ENCODE measurements around the gene EP400. TPM values are rescaled to one million over a fixed set of nuclear protein-coding genes. Genes with fewer than 3 reads are reported as not detected.
A peak's percentile ranks its signal among the peaks of the same experiment; 100 is the strongest.

Gene EP400
- total RNA-seq, 8 experiments from 2014 or later: 7.7 to 44.8 (median 17.2) TPM

- in situ Hi-C loops (cut with MboI; ENCODE audit: low pct_unique_long_range_greater_than_20kb in 2 of 9, low sequenced_read_pairs in 9 of 9, unreplicated experiment in 9 of 9): no loop called here
- no peak for ATAC-seq (replicated peaks in 6 of 8)
- Histone ChIP-seq H3K27ac (no peak overlapping the region), H3K4me3 (no peak overlapping the region), H3K4me1 (replicated peaks in 1 of 2) (no peaks in the 10 kb centered on the region)
- WGBS, 10 experiments: 20 to 94% (median 83%) methylated on average over 1 to 9 of the region's 10 CpGs; no CpG with 5 or more reads in 3 of the 10 experiments
These were observed 113.7 kb downstream of the EP400 start for GRCh38 chr12:132063491-132063890.

GRCh38 chr12:132064631-132065030, 114.9 kb downstream of the EP400 start:
- Histone ChIP-seq H3K4me1 (replicated peaks in 1 of 2) (no peaks in the 10 kb centered on the region), H3K27ac (no peak overlapping the region), H3K4me3 (no peak overlapping the region)
- in situ Hi-C loops (cut with MboI; ENCODE audit: low pct_unique_long_range_greater_than_20kb in 2 of 9, low sequenced_read_pairs in 9 of 9, unreplicated experiment in 9 of 9): no loop called here
- WGBS, 10 experiments: 93 to 100% (median 93%) methylated on average over 2 to 3 of the region's 19 CpGs; no CpG with 5 or more reads in 7 of the 10 experiments
- ATAC-seq (replicated peaks in 6 of 8): no peak

- WGBS, 10 experiments: 100% methylated on average over 4 of the region's 10 CpGs; no CpG with 5 or more reads in 9 of the 10 experiments
These were observed 115.5 kb downstream of the EP400 start for GRCh38 chr12:132065203-132065602.

GRCh38 chr12:132065609-132066344, 116.0 kb downstream of the EP400 start:
- no peak overlapping the region for H3K4me3 ChIP-seq
- in situ Hi-C loops (cut with MboI; ENCODE audit: low pct_unique_long_range_greater_than_20kb in 2 of 9, low sequenced_read_pairs in 9 of 9, unreplicated experiment in 9 of 9): no loop called here
- ATAC-seq (replicated peaks in 6 of 8): no peak
- H3K4me1 ChIP-seq (replicated peaks in 1 of 2): no peaks in the 10 kb centered on the region
- no peak overlapping the region for H3K27ac ChIP-seq
- WGBS, 10 experiments: 67 to 100% (median 86%) methylated on average over 1 to 4 of the region's 4 CpGs; no CpG with 5 or more reads in 1 of the 10 experiments

More at GRCh38 chr12:132065203-132065602, 115.5 kb downstream of the EP400 start:
- Histone ChIP-seq H3K27ac (no peak overlapping the region), H3K4me3 (no peak overlapping the region), H3K4me1 (replicated peaks in 1 of 2) (no peaks in the 10 kb centered on the region)
- no peak for ATAC-seq (replicated peaks in 6 of 8)
- in situ Hi-C loops (cut with MboI; ENCODE audit: low pct_unique_long_range_greater_than_20kb in 2 of 9, low sequenced_read_pairs in 9 of 9, unreplicated experiment in 9 of 9): no loop called here

- Histone ChIP-seq H3K27ac (no peak overlapping the region), H3K4me1 (replicated peaks in 1 of 2) (no peaks in the 10 kb centered on the region), H3K4me3 (no peak overlapping the region)
- ATAC-seq (replicated peaks in 6 of 8): no peak
- whole genome bisulfite sequencing, 10 experiments: 80 to 100% (median 89%) methylated on average over 1 to 10 of the region's 13 CpGs
- in situ Hi-C loops (cut with MboI; ENCODE audit: low pct_unique_long_range_greater_than_20kb in 2 of 9, low sequenced_read_pairs in 9 of 9, unreplicated experiment in 9 of 9): no loop called here
These were observed 116.6 kb downstream of the EP400 start for GRCh38 chr12:132066345-132066685.

GRCh38 chr12:132066749-132067148, 117.0 kb downstream of the EP400 start:
- H3K4me3 ChIP-seq: no peak overlapping the region
- no peaks in the 10 kb centered on the region for H3K4me1 ChIP-seq (replicated peaks in 1 of 2)
- WGBS, 10 experiments: 78 to 100% (median 96%) methylated on average over 1 to 5 of the region's 23 CpGs; no CpG with 5 or more reads in 5 of the 10 experiments
- H3K27ac ChIP-seq: no peak overlapping the region
- in situ Hi-C loops (cut with MboI; ENCODE audit: low pct_unique_long_range_greater_than_20kb in 2 of 9, low sequenced_read_pairs in 9 of 9, unreplicated experiment in 9 of 9): no loop called here
- no peak for ATAC-seq (replicated peaks in 6 of 8)

GRCh38 chr12:132067182-132067581, 117.4 kb downstream of the EP400 start:
- Histone ChIP-seq H3K4me3 (no peak overlapping the region), H3K27ac (no peak overlapping the region), H3K4me1 (replicated peaks in 1 of 2) (no peaks in the 10 kb centered on the region)
- in situ Hi-C loops (cut with MboI; ENCODE audit: low pct_unique_long_range_greater_than_20kb in 2 of 9, low sequenced_read_pairs in 9 of 9, unreplicated experiment in 9 of 9): no loop called here
- WGBS, 10 experiments: 100% methylated on average over 1 of the region's 7 CpGs; no CpG with 5 or more reads in 8 of the 10 experiments
- no peak for ATAC-seq (replicated peaks in 6 of 8)

GRCh38 chr12:132068250-132068649, 118.5 kb downstream of the EP400 start:
- Histone ChIP-seq H3K27ac (no peak overlapping the region), H3K4me1 (replicated peaks in 1 of 2) (no peaks in the 10 kb centered on the region), H3K4me3 (no peak overlapping the region)
- 100% methylated on average over 2 of the region's 5 CpGs; no CpG with 5 or more reads in 9 of the 10 experiments for WGBS, 10 experiments
- in situ Hi-C loops (cut with MboI; ENCODE audit: low pct_unique_long_range_greater_than_20kb in 2 of 9, low sequenced_read_pairs in 9 of 9, unreplicated experiment in 9 of 9): no loop called here
- no peak for ATAC-seq (replicated peaks in 6 of 8)

- no peak for ATAC-seq (replicated peaks in 6 of 8)
- WGBS, 10 experiments: 78 to 95% (median 80%) methylated on average over 1 to 4 of the region's 26 CpGs; no CpG with 5 or more reads in 5 of the 10 experiments
These were observed 119.7 kb downstream of the EP400 start for GRCh38 chr12:132069336-132069985.

GRCh38 chr12:132070298-132070697, 120.6 kb downstream of the EP400 start:
- no peak overlapping the region for H3K27ac ChIP-seq

More at GRCh38 chr12:132069336-132069985, 119.7 kb downstream of the EP400 start:
- no peak overlapping the region for H3K4me3 ChIP-seq
- in situ Hi-C loops (cut with MboI; ENCODE audit: low pct_unique_long_range_greater_than_20kb in 2 of 9, low sequenced_read_pairs in 9 of 9, unreplicated experiment in 9 of 9): no loop called here
- H3K4me1 ChIP-seq (replicated peaks in 1 of 2): no peaks in the 10 kb centered on the region
- H3K27ac ChIP-seq: no peak overlapping the region

GRCh38 chr12:132071040-132071810, 121.5 kb downstream of the EP400 start:
- in situ Hi-C loops (cut with MboI; ENCODE audit: low pct_unique_long_range_greater_than_20kb in 2 of 9, low sequenced_read_pairs in 9 of 9, unreplicated experiment in 9 of 9): no loop called here
- 70 to 100% (median 93%) methylated on average over 1 to 7 of the region's 12 CpGs; no CpG with 5 or more reads in 1 of the 10 experiments for WGBS, 10 experiments
- peak in 5 of 8 experiments; percentile 4 to 53 (median 46) for ATAC-seq (replicated peaks in 6 of 8)
- H3K4me1 ChIP-seq (replicated peaks in 1 of 2): no peaks in the 10 kb centered on the region
- H3K27ac ChIP-seq: no peak overlapping the region
- H3K4me3 ChIP-seq: no peak overlapping the region

More at GRCh38 chr12:132070298-132070697, 120.6 kb downstream of the EP400 start:
- in situ Hi-C loops (cut with MboI; ENCODE audit: low pct_unique_long_range_greater_than_20kb in 2 of 9, low sequenced_read_pairs in 9 of 9, unreplicated experiment in 9 of 9): no loop called here
- ATAC-seq (replicated peaks in 6 of 8): peak in 2 of 8 experiments; percentile 83 to 84
- 49 to 100% (median 98%) methylated on average over 1 to 8 of the region's 8 CpGs; no CpG with 5 or more reads in 1 of the 10 experiments for WGBS, 10 experiments
- H3K4me1 ChIP-seq (replicated peaks in 1 of 2): no peaks in the 10 kb centered on the region
- H3K4me3 ChIP-seq: no peak overlapping the region

GRCh38 chr12:132071830-132072384, 122.2 kb downstream of the EP400 start:
- in situ Hi-C loops (cut with MboI; ENCODE audit: low pct_unique_long_range_greater_than_20kb in 2 of 9, low sequenced_read_pairs in 9 of 9, unreplicated experiment in 9 of 9): no loop called here
- 80 to 98% (median 94%) methylated on average over 1 to 13 of the region's 14 CpGs; no CpG with 5 or more reads in 2 of the 10 experiments for WGBS, 10 experiments
- no peaks in the 10 kb centered on the region for H3K4me1 ChIP-seq (replicated peaks in 1 of 2)
- ATAC-seq (replicated peaks in 6 of 8): peak in 5 of 8 experiments; percentile 47 to 88 (median 82)
- H3K4me3 ChIP-seq: no peak overlapping the region
- H3K27ac ChIP-seq: no peak overlapping the region
